Stimulated activated CD4-positive, alpha-beta T cell treated with anti-CD3 and anti-CD28 coated beads, TNF-alpha, amount 100 ng/mL, for 48 hours (primary cell): ENCODE measurements around the gene SCN9A.
"Not testable (repeated sequence)": the region's sequence is repeated elsewhere in the genome, so short reads cannot be mapped to it uniquely, and the experiment has no call there.

Experiments used
- DNase-seq, 3 donors: peaks; one replicate each; pipeline ENCODE4 v3.0.0-alpha.2; 2020; ENCODE audit warnings: low read depth in 3 of 3

Gene SCN9A

GRCh38 chr2:166334805-166335204 is 40.9 kb downstream of the SCN9A start:
- DNase-seq, result no peak

- DNase-seq, result no peak
These were observed 41.9 kb downstream of the SCN9A start for GRCh38 chr2:166333801-166334200.

- DNase-seq, result no peak
These were observed 43.6 kb downstream of the SCN9A start for GRCh38 chr2:166332106-166332505.

DNA sequence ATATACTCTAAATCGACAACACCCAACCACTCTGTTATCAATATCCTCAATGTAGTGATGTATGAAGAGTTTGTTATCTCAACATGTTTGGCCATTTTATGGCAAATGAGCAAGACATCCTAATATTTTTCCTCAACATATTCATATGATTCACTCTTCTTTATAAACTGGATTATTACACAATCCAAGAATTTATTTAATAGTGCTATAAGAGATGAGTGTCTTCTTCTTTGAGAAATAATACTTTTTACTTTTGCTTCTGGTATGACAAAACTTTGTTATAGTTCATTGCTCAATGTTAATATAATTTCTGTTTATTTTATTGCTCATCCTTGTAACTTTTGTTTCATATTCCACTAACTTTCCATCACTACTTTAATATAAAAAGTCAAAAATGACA is 44.3 kb downstream of the SCN9A start:
- DNase-seq, result no peak

DNA sequence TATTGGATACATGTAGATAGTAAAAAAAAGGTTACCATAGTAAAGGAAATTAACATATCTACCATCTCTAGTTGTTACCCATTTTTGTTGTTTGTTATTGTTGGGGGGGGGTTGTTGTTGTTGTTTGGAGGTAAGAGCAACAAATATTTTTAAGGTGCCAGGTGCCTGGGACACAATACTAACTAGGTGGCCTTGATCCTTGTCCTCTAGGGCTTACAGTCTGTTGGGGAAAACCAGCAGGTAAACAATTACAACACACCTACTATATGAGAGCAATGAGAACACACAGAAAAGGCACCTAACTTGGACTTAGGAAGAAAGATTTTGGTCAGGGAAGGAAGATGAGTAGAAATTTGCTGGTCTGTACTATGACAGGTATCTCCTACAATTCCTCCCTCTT is 46.3 kb downstream of the SCN9A start:
- no peak for DNase-seq

DNA sequence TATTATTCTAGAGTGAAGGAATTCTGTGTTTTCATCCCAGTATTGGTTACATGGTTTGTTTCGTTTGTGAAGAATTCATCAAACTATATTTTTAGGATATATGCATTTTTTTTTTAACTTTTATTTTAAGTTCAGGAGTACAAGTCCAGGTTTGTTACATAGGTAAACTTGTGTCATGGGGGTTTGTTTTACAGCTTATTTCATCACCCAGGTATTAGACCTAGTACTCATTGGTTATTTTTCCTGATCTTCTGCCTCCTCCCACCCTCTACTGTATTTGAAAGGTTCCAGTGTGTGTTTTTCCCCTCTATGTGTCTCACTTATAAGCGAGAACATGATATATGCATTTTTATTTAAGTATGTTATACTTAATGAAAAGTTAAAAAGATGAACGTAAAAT is 47.6 kb downstream of the SCN9A start:
- DNase-seq, result no peak

DNA sequence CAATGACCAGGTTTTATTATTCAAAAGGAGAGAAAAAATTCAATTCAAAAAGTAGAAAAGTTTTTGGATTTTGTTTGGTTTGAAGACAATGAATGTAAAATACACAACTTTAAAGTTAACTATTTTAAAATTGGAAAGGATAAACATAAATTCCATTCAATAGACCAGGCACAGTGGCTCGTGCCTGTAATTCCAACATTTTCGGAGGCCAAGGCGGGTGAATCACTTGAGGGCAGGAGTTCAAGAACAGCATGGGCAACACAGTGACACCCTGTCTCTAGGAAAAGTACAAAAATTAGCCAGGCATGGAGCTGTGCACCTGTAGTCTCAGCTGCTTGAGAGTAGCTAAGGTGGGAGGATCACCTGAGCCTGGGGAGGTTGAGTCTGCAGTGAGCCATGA is 54.7 kb downstream of the SCN9A start:
- no peak for DNase-seq

GRCh38 chr2:166314022-166314759 is 61.6 kb downstream of the SCN9A start:
- no peak for DNase-seq

- DNase-seq, result not testable (repeated sequence)
These were observed 62.9 kb downstream of the SCN9A start for GRCh38 chr2:166312863-166313262.

DNA sequence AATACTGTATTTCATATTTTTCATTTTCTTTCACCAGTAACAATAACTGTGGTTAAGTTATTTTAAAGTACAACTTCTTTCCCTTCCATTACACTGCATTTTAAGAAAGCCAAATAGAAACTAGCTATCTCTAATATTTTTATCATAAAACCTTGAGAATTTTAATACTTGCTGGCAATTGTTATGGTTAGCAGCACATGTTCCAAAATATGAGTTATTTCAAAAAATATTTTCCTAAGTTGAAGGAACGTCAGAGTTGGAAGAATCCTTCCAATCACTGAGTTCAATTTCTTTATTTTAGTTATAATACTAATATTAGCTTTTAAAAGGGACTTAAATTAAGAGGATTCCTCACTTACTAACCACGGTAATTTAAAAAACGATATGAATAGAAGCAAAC is 68.4 kb downstream of the SCN9A start:
- DNase-seq, result no peak

GRCh38 chr2:166304656-166305055 is 71.1 kb downstream of the SCN9A start:
- DNase-seq, result no peak

DNA sequence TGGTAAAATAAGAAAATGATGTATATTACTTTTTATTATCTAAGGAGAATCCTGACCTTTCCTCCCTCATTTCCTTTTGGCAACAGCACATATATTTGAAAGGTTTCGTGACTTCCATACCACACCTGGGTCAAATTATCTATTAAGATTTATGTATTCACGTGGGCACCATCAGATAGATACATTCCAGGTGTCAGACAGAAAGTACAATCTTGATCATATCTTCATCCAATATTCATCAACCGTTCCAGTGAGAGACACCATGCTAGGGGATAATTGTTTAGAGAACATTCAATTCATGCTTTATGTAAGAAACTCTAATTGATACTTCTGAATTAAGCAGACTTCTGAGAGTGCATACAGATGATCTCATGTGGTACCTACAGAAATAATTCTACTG is 73.7 kb downstream of the SCN9A start:
- no peak for DNase-seq

GRCh38 chr2:166297951-166298350 is 77.8 kb downstream of the SCN9A start:
- DNase-seq, result no peak

DNA sequence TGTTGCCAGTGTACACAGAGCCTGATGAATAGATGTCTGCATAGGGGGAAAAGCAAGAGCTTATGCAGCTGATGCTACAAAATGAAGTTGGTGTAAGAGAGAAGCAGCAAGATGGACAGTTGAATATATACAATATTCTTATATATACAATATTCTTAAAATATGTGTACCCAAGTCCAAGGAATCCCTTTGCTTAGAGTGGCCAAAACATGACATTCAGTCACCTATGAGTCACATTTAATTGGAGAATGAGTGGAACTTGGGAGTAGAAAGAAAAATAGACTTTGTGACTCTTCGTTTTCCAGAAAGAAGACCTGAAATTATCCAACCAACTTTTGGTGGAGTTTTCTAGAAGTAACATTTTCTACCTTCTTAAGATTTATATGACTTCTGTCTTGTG is 81.8 kb downstream of the SCN9A start:
- DNase-seq, result no peak

DNA sequence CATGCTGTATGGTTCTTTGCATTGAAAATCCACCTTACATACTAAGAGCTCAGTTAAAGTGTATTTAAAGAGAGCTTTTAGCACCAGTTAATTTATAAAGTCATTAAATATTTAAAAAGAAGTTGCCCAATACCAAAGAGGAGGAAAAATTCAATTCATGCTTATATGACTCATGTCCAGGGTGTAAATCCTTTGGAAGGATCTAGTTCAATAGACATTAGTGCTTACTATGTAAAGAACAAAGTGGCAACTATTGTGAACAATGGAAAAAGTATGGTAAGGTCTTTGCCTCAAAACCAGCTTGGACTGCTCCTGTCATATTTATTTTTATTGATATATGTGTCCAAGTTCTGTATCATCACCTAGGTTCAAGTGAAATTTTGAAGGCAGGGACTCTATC is 90.5 kb downstream of the SCN9A start:
- no peak for DNase-seq

GRCh38 chr2:166284359-166284758 is 91.4 kb downstream of the SCN9A start:
- DNase-seq, result no peak

DNA sequence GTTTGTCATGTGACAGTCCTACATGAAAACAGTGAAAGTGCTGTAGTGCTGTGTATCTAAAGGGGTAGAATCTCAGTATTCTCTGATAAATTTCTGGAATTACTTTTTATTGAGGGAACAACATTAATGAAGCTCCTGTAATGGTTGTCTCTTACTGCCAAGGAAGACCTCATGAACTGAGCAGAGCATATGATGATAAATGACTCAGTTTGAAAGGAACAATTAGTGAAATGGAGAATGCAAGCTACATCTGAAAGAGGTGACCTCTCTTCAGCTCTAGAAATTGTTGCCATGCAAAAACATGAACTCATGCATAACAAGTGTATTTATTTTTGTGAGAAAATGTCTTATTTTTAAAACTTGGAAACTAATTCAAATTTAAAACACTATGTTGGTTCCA is 93.6 kb downstream of the SCN9A start:
- no peak for DNase-seq

DNA sequence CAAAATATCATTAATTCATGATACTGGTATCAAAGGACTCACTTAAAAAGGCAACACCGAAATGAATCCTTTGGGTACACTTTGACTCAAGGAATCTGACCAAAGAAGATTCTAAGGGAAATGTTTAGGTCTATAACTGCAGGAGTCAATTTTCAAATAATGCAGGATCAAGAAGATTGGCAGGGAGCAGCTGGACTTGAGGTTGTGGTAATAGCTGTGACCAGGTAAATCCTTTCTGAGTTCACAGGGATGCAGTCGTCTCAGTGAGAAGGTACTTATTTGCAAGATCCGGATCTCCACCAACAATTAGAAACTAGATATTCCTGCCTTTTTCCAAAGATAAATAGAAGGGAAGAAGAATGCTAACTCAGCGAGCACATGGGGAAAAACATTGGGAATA is 96.9 kb downstream of the SCN9A start:
- DNase-seq, result no peak

DNA sequence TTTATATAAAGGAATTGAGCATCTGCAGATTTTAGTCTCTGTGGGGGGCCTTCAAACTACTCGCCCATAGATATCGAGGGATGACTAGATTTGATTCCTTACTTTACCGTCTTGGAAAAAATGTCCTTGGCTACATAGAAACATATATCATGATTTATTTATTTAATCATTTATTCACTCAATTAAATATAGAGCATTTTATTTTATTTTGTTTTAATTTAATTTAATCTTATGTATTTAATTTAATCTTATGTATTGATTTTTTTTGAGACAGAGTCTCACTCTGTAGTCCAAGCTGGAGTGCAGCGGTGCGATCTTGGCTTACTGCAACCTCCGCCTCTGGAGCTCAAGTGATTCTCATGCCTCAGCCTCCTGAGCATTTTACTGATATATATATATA is 105.4 kb downstream of the SCN9A start:
- no peak for DNase-seq

DNA sequence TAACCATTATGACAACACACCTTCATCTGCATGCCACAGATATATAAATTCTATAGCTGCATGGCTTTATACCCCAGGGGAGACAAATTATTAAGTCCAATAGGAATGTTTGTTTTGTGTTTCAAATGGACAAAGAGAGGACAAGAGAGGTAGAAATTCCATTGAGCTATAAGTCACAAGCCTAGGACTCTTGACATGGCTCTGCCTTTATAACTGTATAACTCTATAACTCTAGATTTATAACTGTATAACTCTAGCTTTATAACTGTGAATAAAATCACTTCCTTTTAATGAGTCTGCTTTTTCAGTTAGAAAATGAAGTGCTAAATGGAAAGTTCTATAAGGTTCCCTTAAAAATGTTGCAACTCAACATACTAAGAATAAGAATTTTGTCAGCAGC is 106.4 kb downstream of the SCN9A start:
- no peak for DNase-seq

DNA sequence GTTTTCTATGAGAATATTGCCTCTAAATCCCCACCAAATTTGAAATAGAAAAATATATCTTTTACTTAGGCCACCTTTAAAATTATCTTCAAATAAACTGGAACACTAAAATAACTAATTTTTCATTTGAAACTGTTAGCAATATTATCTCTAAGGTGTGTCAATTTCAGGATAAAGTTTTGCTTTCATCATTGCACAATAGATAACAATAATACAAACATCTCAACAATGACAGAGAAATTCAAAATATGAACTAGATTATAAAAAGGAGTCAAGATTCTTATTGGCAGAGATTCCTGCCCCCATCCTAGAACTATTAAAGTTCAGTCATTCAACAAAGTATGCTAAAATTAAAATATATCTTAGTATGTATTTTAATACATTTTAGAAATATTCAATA is 117.9 kb downstream of the SCN9A start:
- DNase-seq, result no peak

DNA sequence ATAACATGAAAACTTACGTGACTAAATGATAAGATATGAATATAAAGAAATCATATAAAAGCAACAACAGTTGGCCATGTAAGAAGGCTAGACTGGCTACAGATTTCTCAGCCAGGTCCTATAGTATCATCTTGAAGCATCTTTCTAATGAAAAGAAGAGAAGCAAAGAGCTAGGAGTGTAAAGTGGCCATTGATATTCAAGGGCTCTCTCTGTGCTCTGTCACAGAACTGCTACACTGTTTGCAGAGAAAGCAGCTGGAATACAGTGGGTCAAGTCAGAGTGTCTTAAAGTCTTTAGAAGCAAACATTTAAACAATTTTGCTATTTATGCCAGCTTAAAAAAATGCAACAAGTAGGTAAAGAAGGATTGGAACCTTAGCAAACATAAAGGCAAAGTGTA is 118.8 kb downstream of the SCN9A start:
- DNase-seq, result no peak

- no peak for DNase-seq
These were observed 126.4 kb downstream of the SCN9A start for GRCh38 chr2:166249318-166249717.

GRCh38 chr2:166246901-166247300 is 128.8 kb downstream of the SCN9A start:
- DNase-seq, result no peak
